Breast epithelium (tissue), 4 donors: ENCODE data around the gene SETD3. TPM values are rescaled to one million over a fixed set of nuclear protein-coding genes. Genes with fewer than 3 reads are reported as not detected.

ENCODE experiments used
- DNase-seq, 2 donors: peaks; one replicate each; pipeline ENCODE4 v3.0.0-alpha.2; 2019; ENCODE audit warnings: low spot score in 2 of 2
- H3K27ac ChIP-seq, 2 donors: fragments of 200-600 bp; sonication (generic) in 1 of 2; one replicate each; pipeline ENCODE4 v1.5.1; 2016 to 2019; ENCODE audit warnings: mild to moderate bottlenecking in 1 of 2
- H3K27me3 ChIP-seq, 2 donors: fragments of 200-600 bp; sonication (generic) in 1 of 2; one replicate each; pipeline versions ENCODE4 v1.5.1 to v1.6.0; 2017 to 2019; ENCODE audit warnings: control low read depth in 1 of 2, mild to moderate bottlenecking in 1 of 2
- H3K36me3 ChIP-seq: fragments of 200-600 bp; one replicate; pipeline ENCODE4 v1.5.1; 2019
- H3K4me1 ChIP-seq, 2 donors: fragments of 200-600 bp; sonication (generic); one replicate each; pipeline ENCODE4 v1.5.1; 2016 to 2019; ENCODE audit warnings: control low read depth in 1 of 2
- H3K4me3 ChIP-seq, 3 donors: fragments of 200-600 bp; sonication (generic); 1 replicate in 2 of 3; 2 replicates in 1 of 3; pipeline ENCODE4 v1.5.1; 2016 to 2019; ENCODE audit warnings: mild to moderate bottlenecking in 3 of 3, moderate library complexity in 2 of 3
- H3K9me3 ChIP-seq, 2 donors: fragments of 200-600 bp; sonication (generic) in 1 of 2; one replicate each; pipeline ENCODE4 v1.5.1; 2016 to 2019; ENCODE audit warnings: control low read depth in 1 of 2
- CTCF ChIP-seq, 3 donors: fragments of 450-650 bp; IDR thresholded peaks; one replicate each; pipeline ENCODE4 v1.5.1; 2016 to 2017; ENCODE audit warnings: antibody characterized with exemption in 3 of 3, mild to moderate bottlenecking in 3 of 3, moderate library complexity in 3 of 3
- POLR2A ChIP-seq: fragments of 450-650 bp; IDR thresholded peaks from one replicate; pipeline ENCODE4 v1.6.1; 2016; ENCODE audit warnings: antibody characterized with exemption, mild to moderate bottlenecking, moderate library complexity
- POLR2AphosphoS5 ChIP-seq, 3 donors: sonication (generic); formaldehyde crosslinking; IDR thresholded peaks; one replicate each; pipeline ENCODE4 v1.6.1; 2017; ENCODE audit warnings: antibody characterized with exemption in 3 of 3
- intact Hi-C: fragments of 100-400 bp; cut with DNase I; formaldehyde crosslinking; loops from one replicate; pipeline ENCODE4 v1.15.1; 2023; ENCODE audit warnings: low total_unique reads
- total RNA-seq, 3 donors: library from RNA; depleted of rRNA; stranded (reverse); fragments of >200 nt; gene quantifications; one replicate each; pipeline ENCODE4 v1.1.0, GENCODE V29; 2016

SETD3 gene
- total RNA-seq, 3 donors from 2014 or later = 79.0 to 101 (median 89.9) TPM

GRCh38 chr14:99476864-99477263, 3.8 kb downstream of the SETD3 start:
- Histone ChIP-seq H3K36me3 (no peaks in the 10 kb centered on the region), H3K9me3 (no peaks in the 10 kb centered on the region), H3K4me3 (no peak overlapping the region), H3K27ac (no peak overlapping the region), H3K27me3 (no peaks in the 10 kb centered on the region), H3K4me1 (peaks cover 0 to 6% of the 10 kb centered on the region in 2 donors)
- no peak for DNase-seq
- intact Hi-C loops = no loop called here
- TF ChIP-seq POLR2AphosphoS5 (IDR thresholded peaks at IDR 0.05) = no peak
- TF ChIP-seq POLR2A = no peak
- TF ChIP-seq CTCF (IDR thresholded peaks at IDR 0.05) = no peak

GRCh38 chr14:99475660-99476059, 5.0 kb downstream of the SETD3 start:
- H3K27ac ChIP-seq = no peak overlapping the region
- H3K9me3 ChIP-seq = no peaks in the 10 kb centered on the region
- no peak for DNase-seq
- H3K36me3 ChIP-seq = no peaks in the 10 kb centered on the region
- TF ChIP-seq CTCF (IDR thresholded peaks at IDR 0.05) = no peak
- TF ChIP-seq POLR2A = no peak
- TF ChIP-seq POLR2AphosphoS5 (IDR thresholded peaks at IDR 0.05) = no peak
- H3K4me1 ChIP-seq = peaks cover 0 to 6% of the 10 kb centered on the region in 2 donors
- H3K27me3 ChIP-seq = no peaks in the 10 kb centered on the region
- intact Hi-C loops = no loop called here
- no peak overlapping the region for H3K4me3 ChIP-seq

GRCh38 chr14:99475179-99475578, 5.5 kb downstream of the SETD3 start:
- no peaks in the 10 kb centered on the region for H3K27me3 ChIP-seq
- H3K27ac ChIP-seq = no peak overlapping the region
- TF ChIP-seq POLR2A (no peak), POLR2AphosphoS5 (IDR thresholded peaks at IDR 0.05) (no peak), CTCF (IDR thresholded peaks at IDR 0.05) (no peak)
- H3K4me3 ChIP-seq = no peak overlapping the region
- no peaks in the 10 kb centered on the region for H3K9me3 ChIP-seq
- intact Hi-C loops = no loop called here
- peaks cover 0 to 6% of the 10 kb centered on the region in 2 donors for H3K4me1 ChIP-seq
- H3K36me3 ChIP-seq = no peaks in the 10 kb centered on the region
- no peak for DNase-seq

- H3K27me3 ChIP-seq = no peaks in the 10 kb centered on the region
- TF ChIP-seq POLR2A = no peak
- TF ChIP-seq CTCF (IDR thresholded peaks at IDR 0.05) = no peak
- no peak for TF ChIP-seq POLR2AphosphoS5 (IDR thresholded peaks at IDR 0.05)
- no peaks in the 10 kb centered on the region for H3K36me3 ChIP-seq
- no peak overlapping the region for H3K27ac ChIP-seq
- no peaks in the 10 kb centered on the region for H3K9me3 ChIP-seq
- no peaks in the 10 kb centered on the region for H3K4me1 ChIP-seq
- no peak for DNase-seq
- H3K4me3 ChIP-seq = no peak overlapping the region
- intact Hi-C loops = no loop called here
Measured at GRCh38 chr14:99473458-99473857, 7.2 kb downstream of the SETD3 start.

- H3K27me3 ChIP-seq = no peaks in the 10 kb centered on the region
- TF ChIP-seq POLR2AphosphoS5 (IDR thresholded peaks at IDR 0.05) (no peak), POLR2A (no peak), CTCF (IDR thresholded peaks at IDR 0.05) (no peak)
- H3K4me3 ChIP-seq = no peak overlapping the region
- no peak for DNase-seq
- no peaks in the 10 kb centered on the region for H3K4me1 ChIP-seq
- intact Hi-C loops = no loop called here
- H3K27ac ChIP-seq = no peak overlapping the region
- no peaks in the 10 kb centered on the region for H3K36me3 ChIP-seq
- H3K9me3 ChIP-seq = no peaks in the 10 kb centered on the region
Measured at GRCh38 chr14:99472937-99473336, 7.7 kb downstream of the SETD3 start.
